Breast epithelium (tissue), 4 donors: ENCODE measurements around the gene SPIRE2. TPM values are rescaled to one million over a fixed set of nuclear protein-coding genes. Genes with fewer than 3 reads are reported as not detected.
A peak's percentile ranks its signal among the peaks of the same experiment; 100 is the strongest.

ENCODE experiments used
- DNase-seq, 2 donors: peaks; one replicate each; pipeline ENCODE4 v3.0.0-alpha.2; 2019; ENCODE audit warnings: low spot score in 2 of 2
- H3K27ac ChIP-seq, 2 donors: fragments of 200-600 bp; sonication (generic) in 1 of 2; one replicate each; pipeline ENCODE4 v1.5.1; 2016 to 2019; ENCODE audit warnings: mild to moderate bottlenecking in 1 of 2
- H3K27me3 ChIP-seq, 2 donors: fragments of 200-600 bp; sonication (generic) in 1 of 2; one replicate each; pipeline versions ENCODE4 v1.5.1 to v1.6.0; 2017 to 2019; ENCODE audit warnings: control low read depth in 1 of 2, mild to moderate bottlenecking in 1 of 2
- H3K36me3 ChIP-seq: fragments of 200-600 bp; one replicate; pipeline ENCODE4 v1.5.1; 2019
- H3K4me1 ChIP-seq, 2 donors: fragments of 200-600 bp; sonication (generic); one replicate each; pipeline ENCODE4 v1.5.1; 2016 to 2019; ENCODE audit warnings: control low read depth in 1 of 2
- H3K4me3 ChIP-seq, 3 donors: fragments of 200-600 bp; sonication (generic); 1 replicate in 2 of 3; 2 replicates in 1 of 3; pipeline ENCODE4 v1.5.1; 2016 to 2019; ENCODE audit warnings: mild to moderate bottlenecking in 3 of 3, moderate library complexity in 2 of 3
- H3K9me3 ChIP-seq, 2 donors: fragments of 200-600 bp; sonication (generic) in 1 of 2; one replicate each; pipeline ENCODE4 v1.5.1; 2016 to 2019; ENCODE audit warnings: control low read depth in 1 of 2
- POLR2A ChIP-seq: fragments of 450-650 bp; IDR thresholded peaks from one replicate; pipeline ENCODE4 v1.6.1; 2016; ENCODE audit warnings: antibody characterized with exemption, mild to moderate bottlenecking, moderate library complexity
- POLR2AphosphoS5 ChIP-seq, 3 donors: sonication (generic); formaldehyde crosslinking; IDR thresholded peaks; one replicate each; pipeline ENCODE4 v1.6.1; 2017; ENCODE audit warnings: antibody characterized with exemption in 3 of 3
- intact Hi-C: fragments of 100-400 bp; cut with DNase I; formaldehyde crosslinking; loops from one replicate; pipeline ENCODE4 v1.15.1; 2023; ENCODE audit warnings: low total_unique reads
- total RNA-seq, 3 donors: library from RNA; depleted of rRNA; stranded (reverse); fragments of >200 nt; gene quantifications; one replicate each; pipeline ENCODE4 v1.1.0, GENCODE V29; 2016
- TF ChIP-seq, protein P1 (sequence below), 3 donors: fragments of 450-650 bp; IDR thresholded peaks; one replicate each; pipeline ENCODE4 v1.5.1; 2016 to 2017; ENCODE audit warnings: antibody characterized with exemption in 3 of 3, mild to moderate bottlenecking in 3 of 3, moderate library complexity in 3 of 3

SPIRE2 gene
- total RNA-seq, 3 donors from 2014 or later = 1.3 to 11.1 (median 7.8) TPM

DNA sequence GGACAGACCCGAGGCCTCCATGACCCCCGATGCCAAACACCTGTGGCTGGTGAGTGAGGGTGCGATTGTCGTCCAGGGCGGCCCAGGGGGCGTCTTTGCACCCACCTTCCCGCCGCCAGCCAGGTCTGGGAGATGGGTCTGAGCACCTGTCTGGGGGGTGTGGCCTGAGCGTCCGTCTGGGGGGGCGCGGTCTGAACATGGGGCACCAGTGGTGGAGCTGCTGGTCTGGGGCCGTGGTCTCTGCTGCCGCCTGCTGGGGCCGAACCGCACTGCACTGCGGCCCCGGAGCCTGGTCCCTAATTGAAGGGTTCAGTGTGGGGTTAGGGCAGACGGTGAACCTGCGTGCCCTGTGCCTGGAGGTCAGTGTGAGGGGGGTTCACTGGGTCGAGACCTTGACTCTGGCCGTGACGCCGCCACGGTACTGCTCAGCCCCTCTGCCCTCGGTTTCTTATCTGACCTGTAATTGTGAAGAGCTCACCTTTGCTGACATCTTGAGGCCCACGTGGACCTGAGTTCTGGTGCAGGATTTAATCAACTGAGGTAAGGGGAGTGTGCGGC, 32.6 kb downstream of the SPIRE2 start:
- Histone ChIP-seq H3K9me3 (no peaks in the 10 kb centered on the region), H3K27ac (no peak overlapping the region), H3K4me1 (no peaks in the 10 kb centered on the region), H3K36me3 (no peaks in the 10 kb centered on the region), H3K4me3 (no peak overlapping the region), H3K27me3 (no peaks in the 10 kb centered on the region)
- TF ChIP-seq, protein P1, sequence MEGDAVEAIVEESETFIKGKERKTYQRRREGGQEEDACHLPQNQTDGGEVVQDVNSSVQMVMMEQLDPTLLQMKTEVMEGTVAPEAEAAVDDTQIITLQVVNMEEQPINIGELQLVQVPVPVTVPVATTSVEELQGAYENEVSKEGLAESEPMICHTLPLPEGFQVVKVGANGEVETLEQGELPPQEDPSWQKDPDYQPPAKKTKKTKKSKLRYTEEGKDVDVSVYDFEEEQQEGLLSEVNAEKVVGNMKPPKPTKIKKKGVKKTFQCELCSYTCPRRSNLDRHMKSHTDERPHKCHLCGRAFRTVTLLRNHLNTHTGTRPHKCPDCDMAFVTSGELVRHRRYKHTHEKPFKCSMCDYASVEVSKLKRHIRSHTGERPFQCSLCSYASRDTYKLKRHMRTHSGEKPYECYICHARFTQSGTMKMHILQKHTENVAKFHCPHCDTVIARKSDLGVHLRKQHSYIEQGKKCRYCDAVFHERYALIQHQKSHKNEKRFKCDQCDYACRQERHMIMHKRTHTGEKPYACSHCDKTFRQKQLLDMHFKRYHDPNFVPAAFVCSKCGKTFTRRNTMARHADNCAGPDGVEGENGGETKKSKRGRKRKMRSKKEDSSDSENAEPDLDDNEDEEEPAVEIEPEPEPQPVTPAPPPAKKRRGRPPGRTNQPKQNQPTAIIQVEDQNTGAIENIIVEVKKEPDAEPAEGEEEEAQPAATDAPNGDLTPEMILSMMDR (IDR thresholded peaks at IDR 0.05) = peak; percentile 88 to 95 (median 92)
- TF ChIP-seq POLR2A = no peak
- TF ChIP-seq POLR2AphosphoS5 (IDR thresholded peaks at IDR 0.05) = no peak
- intact Hi-C loops = loop anchor here (5.0 kb wide), 1 partner anchor 299 kb away; the partner anchor contains the start of gene RPL13
- DNase-seq = peak in 1 of 2 donors; percentile 70

DNA sequence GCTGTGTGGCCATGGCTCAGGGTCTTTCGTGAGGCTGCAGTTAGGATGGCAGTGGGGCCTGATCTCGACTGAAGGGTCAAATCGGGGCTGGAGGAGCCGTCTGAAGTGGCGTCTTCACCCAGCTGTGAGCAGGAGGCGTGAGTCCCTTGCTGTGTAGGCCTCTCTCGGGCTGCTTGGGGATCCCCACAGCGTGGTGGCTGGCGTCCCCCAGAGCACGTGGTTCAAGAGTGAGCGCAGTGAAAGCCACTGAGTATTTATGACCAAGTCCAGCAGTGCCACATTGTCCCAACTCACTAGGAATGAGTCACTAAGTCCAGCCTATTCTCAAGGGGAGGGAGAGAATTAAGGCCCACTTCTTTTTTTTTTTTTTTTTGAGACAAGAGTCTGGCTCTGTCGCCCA, 33.4 kb downstream of the SPIRE2 start:
- DNase-seq = no peak
- H3K27me3 ChIP-seq = no peaks in the 10 kb centered on the region
- H3K27ac ChIP-seq = no peak overlapping the region
- intact Hi-C loops = loop anchor here (5.0 kb wide), 1 partner anchor 299 kb away; the partner anchor contains the start of gene RPL13
- H3K9me3 ChIP-seq = no peaks in the 10 kb centered on the region
- no peaks in the 10 kb centered on the region for H3K36me3 ChIP-seq
- H3K4me1 ChIP-seq = no peaks in the 10 kb centered on the region
- no peak overlapping the region for H3K4me3 ChIP-seq
- no peak for TF ChIP-seq POLR2A
- no peak for TF ChIP-seq POLR2AphosphoS5 (IDR thresholded peaks at IDR 0.05)
- TF ChIP-seq, protein P1 (IDR thresholded peaks at IDR 0.05) = no peak

DNA sequence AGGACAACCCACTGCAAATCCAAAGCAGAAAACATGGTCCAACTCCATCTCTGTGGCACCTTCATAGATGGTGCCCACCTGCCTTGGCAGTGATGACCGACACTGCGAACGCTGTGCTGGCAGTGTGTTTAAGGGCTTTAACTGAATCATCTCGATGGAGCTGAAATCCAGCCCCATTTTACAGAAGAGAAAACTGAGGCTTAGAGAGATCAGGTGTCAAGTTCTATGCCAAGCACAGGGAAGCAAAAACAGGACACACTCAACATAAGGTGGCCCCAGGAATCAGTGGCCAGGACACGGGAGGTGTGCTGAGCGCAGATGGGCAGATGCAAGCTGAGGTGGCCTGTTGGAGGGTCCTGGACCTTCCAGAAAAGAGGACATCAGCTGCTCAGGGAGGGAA, 34.5 kb downstream of the SPIRE2 start:
- DNase-seq = no peak
- no peaks in the 10 kb centered on the region for H3K27me3 ChIP-seq
- H3K4me1 ChIP-seq = no peaks in the 10 kb centered on the region
- no peaks in the 10 kb centered on the region for H3K36me3 ChIP-seq
- H3K4me3 ChIP-seq = no peak overlapping the region
- H3K9me3 ChIP-seq = peaks cover 2 to 4% of the 10 kb centered on the region in 2 donors
- no peak for TF ChIP-seq POLR2AphosphoS5 (IDR thresholded peaks at IDR 0.05)
- no peak for TF ChIP-seq POLR2A
- TF ChIP-seq, protein P1 (IDR thresholded peaks at IDR 0.05) = no peak
- intact Hi-C loops = loop anchor here (5.0 kb wide), 1 partner anchor 300 kb away; the partner anchor contains the start of gene RPL13
- H3K27ac ChIP-seq = peak overlapping the region in 1 of 2 donors; percentile 89

DNA sequence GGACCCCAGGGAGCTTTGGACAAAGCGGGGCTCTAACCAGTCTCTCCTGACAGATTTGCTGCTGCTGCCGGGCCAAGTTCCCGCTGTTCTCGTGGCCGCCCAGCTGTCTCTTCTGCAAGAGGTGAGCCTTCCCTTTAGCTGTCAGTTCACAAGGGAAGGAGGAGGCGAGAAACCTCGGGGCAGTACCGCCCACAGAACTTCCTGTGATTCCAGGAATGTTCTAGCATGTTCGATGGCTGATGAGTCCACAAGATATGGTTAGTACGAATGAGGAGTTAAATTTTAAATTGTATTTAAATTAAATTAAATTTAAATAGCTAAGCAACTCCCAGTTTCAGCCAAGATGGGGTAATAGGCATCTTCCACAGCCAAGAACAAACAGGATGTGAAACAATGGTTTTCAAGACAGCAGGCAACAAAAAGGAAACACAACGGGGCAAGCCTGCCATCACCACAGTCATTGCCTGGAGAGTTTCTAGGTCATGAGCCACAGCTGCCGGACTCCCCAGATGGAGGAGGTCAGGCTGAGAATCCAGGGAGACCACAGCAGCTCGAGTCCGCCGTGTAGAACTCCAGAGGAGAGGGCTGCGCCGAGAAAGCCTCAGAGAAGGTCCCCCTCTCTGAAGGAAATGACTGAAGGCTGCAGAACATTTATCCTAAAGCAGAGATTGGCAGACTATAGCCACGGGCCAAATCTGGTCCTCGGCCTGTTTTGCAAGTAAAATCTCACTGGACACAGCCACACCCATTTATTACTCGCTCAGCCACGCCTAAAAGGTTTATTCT, 35.7 kb downstream of the SPIRE2 start:
- Histone ChIP-seq H3K36me3 (no peaks in the 10 kb centered on the region), H3K4me3 (peak overlapping the region in 1 of 3 donors; percentile 37), H3K27ac (peak overlapping the region; percentile 46 to 89), H3K27me3 (no peaks in the 10 kb centered on the region), H3K9me3 (peaks cover 7 to 9% of the 10 kb centered on the region in 2 donors), H3K4me1 (no peaks in the 10 kb centered on the region)
- DNase-seq = peak in 1 of 2 donors; percentile 55
- TF ChIP-seq POLR2A = no peak
- TF ChIP-seq POLR2AphosphoS5 (IDR thresholded peaks at IDR 0.05) = no peak
- intact Hi-C loops = loop anchor here (5.0 kb wide), 1 partner anchor 302 kb away; the partner anchor contains the start of gene RPL13

DNA sequence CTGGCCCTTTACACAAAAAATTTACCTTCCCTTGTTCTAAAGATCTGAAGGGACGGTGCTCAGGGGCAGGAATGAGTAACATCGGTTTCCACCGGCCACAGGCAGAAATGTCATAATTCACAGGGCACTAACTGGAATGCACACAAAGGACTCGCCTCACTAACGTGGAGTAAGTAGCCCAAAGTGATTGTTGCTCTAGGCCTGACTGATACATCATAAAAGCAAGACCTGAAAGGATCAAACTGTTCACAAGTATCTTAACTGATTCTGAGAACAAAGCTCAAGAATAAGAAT, 36.2 kb downstream of the SPIRE2 start:
- intact Hi-C loops = loop anchor here (5.0 kb wide), 1 partner anchor 302 kb away; the partner anchor contains the start of gene RPL13
- TF ChIP-seq POLR2A (no peak), POLR2AphosphoS5 (IDR thresholded peaks at IDR 0.05) (no peak)
- TF ChIP-seq, protein P1 (IDR thresholded peaks at IDR 0.05) = no peak
- H3K27ac ChIP-seq = peak overlapping the region; percentile 46 to 89
- H3K27me3 ChIP-seq = no peaks in the 10 kb centered on the region
- DNase-seq = no peak
- H3K36me3 ChIP-seq = no peaks in the 10 kb centered on the region
- peak overlapping the region in 1 of 3 donors; percentile 37 for H3K4me3 ChIP-seq
- H3K9me3 ChIP-seq = peaks cover 7 to 9% of the 10 kb centered on the region in 2 donors
- H3K4me1 ChIP-seq = no peaks in the 10 kb centered on the region
